ENCODE data around the gene HS6ST2. TPM values are rescaled to one million over a fixed set of nuclear protein-coding genes. Genes with fewer than 3 reads are reported as not detected.

Gene HS6ST2
- total RNA-seq, 1 experiment from 2014 or later, result 8.1 TPM

DNA sequence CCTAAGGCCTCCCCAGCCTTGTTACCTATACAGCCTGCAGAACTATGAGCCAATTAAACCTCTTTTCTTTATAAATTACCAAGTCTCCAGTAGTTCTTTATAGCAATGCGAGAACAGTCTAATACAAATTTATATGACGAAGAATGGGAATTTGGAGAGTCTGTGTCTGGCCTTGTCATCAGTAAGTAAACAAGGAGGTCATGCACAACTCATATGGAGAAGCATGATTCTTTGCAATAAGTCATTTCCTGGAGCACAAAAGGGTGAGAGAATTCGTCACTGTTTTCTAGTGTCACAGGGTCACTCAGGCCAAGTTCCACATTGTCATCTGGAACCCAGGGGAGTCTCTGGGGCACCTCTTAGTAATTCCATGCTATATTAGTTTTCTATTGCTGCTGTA, 49.0 kb upstream of the HS6ST2 start:
- POLR2A ChIA-PET, result no interaction called here
- TF ChIP-seq CBFB (CRISPR knock-in tag; IDR thresholded peaks at IDR 0.05; ENCODE audit: low read depth), result no peak
- no peak for TF ChIP-seq FOXP4 (CRISPR knock-in tag; IDR thresholded peaks at IDR 0.05)
- no peak for TF ChIP-seq ZMAT4 (CRISPR knock-in tag; IDR thresholded peaks at IDR 0.05)
- no peak for TF ChIP-seq SP1 (CRISPR knock-in tag; conservative IDR thresholded peaks at IDR 0.05)
- TF ChIP-seq JUN (CRISPR knock-in tag; IDR thresholded peaks at IDR 0.05), result no peak
- TF ChIP-seq PREB (CRISPR knock-in tag; IDR thresholded peaks at IDR 0.05; ENCODE audit: borderline replicate concordance), result no peak
- no peak for TF ChIP-seq MYBL2 (CRISPR knock-in tag; IDR thresholded peaks at IDR 0.05)
- no peak for TF ChIP-seq ZNF423 (CRISPR knock-in tag; IDR thresholded peaks at IDR 0.05)
- no peak for TF ChIP-seq ZNF416 (CRISPR knock-in tag; IDR thresholded peaks at IDR 0.05)
- no peak for TF ChIP-seq E2F5 (CRISPR knock-in tag; IDR thresholded peaks at IDR 0.05)
- TF ChIP-seq NFYB (CRISPR knock-in tag; conservative IDR thresholded peaks at IDR 0.05; ENCODE audit: low read depth), result no peak
- TF ChIP-seq, protein P1, sequence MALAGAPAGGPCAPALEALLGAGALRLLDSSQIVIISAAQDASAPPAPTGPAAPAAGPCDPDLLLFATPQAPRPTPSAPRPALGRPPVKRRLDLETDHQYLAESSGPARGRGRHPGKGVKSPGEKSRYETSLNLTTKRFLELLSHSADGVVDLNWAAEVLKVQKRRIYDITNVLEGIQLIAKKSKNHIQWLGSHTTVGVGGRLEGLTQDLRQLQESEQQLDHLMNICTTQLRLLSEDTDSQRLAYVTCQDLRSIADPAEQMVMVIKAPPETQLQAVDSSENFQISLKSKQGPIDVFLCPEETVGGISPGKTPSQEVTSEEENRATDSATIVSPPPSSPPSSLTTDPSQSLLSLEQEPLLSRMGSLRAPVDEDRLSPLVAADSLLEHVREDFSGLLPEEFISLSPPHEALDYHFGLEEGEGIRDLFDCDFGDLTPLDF (CRISPR knock-in tag; IDR thresholded peaks at IDR 0.05), result no peak
- peaks cover 21% of the 10 kb centered on the region for H3K9me3 Mint-ChIP-seq
- H3K27me3 Mint-ChIP-seq (ENCODE audit: low read depth), result peaks cover 3% of the 10 kb centered on the region; the same call in 1 of the 2 replicates
- ATAC-seq, result no peak
- DNase-seq (ENCODE audit: low spot score), result no peak
- CTCF ChIA-PET, result no interaction called here
- peaks cover 18% of the 10 kb centered on the region for H3K36me3 Mint-ChIP-seq
- H3K4me3 Mint-ChIP-seq, result no peak overlapping the region
- H3K4me1 Mint-ChIP-seq, result no peaks in the 10 kb centered on the region
- no peak overlapping the region for H3K27ac Mint-ChIP-seq

GRCh38 chrX:133005616-133006015, 47.2 kb upstream of the HS6ST2 start:
- H3K36me3 Mint-ChIP-seq, result peaks cover 12% of the 10 kb centered on the region
- DNase-seq (ENCODE audit: low spot score) (no peak), ATAC-seq (no peak)
- no peak overlapping the region for H3K27ac Mint-ChIP-seq
- H3K4me1 Mint-ChIP-seq, result no peaks in the 10 kb centered on the region
- H3K27me3 Mint-ChIP-seq (ENCODE audit: low read depth), result peaks cover 3% of the 10 kb centered on the region; the same call in 1 of the 2 replicates
- no peak overlapping the region for H3K4me3 Mint-ChIP-seq
- ChIA-PET CTCF (interaction anchor here (0.8 to 2.0 kb wide), 17 partner anchors 9 to 807 kb away, joined by 3 to 9 read pairs (median 5); no protein-coding TSS in a partner anchor), POLR2A (no interaction called here)
- peaks cover 18% of the 10 kb centered on the region for H3K9me3 Mint-ChIP-seq
- TF ChIP-seq MXD4 (CRISPR knock-in tag; IDR thresholded peaks at IDR 0.05; ENCODE audit: borderline replicate concordance) (no peak), GABPB1 (CRISPR knock-in tag; IDR thresholded peaks at IDR 0.05) (no peak), ELF4 (CRISPR knock-in tag; IDR thresholded peaks at IDR 0.05; ENCODE audit: low read depth) (no peak), ZBTB43 (CRISPR knock-in tag; IDR thresholded peaks at IDR 0.05) (no peak), CREM (CRISPR knock-in tag; IDR thresholded peaks at IDR 0.05) (no peak), FOXP4 (CRISPR knock-in tag; IDR thresholded peaks at IDR 0.05) (no peak), FOXP1 (CRISPR knock-in tag; IDR thresholded peaks at IDR 0.05; ENCODE audit: borderline replicate concordance) (no peak), PREB (CRISPR knock-in tag; IDR thresholded peaks at IDR 0.05; ENCODE audit: borderline replicate concordance) (no peak), GTF2I (CRISPR knock-in tag; conservative IDR thresholded peaks at IDR 0.05) (no peak), JUN (CRISPR knock-in tag; IDR thresholded peaks at IDR 0.05) (no peak), IRF2 (CRISPR knock-in tag; IDR thresholded peaks at IDR 0.05; ENCODE audit: borderline replicate concordance, low read depth) (no peak), E2F5 (CRISPR knock-in tag; IDR thresholded peaks at IDR 0.05) (no peak), NFATC4 (CRISPR knock-in tag; IDR thresholded peaks at IDR 0.05) (no peak), ATF1 (CRISPR knock-in tag; IDR thresholded peaks at IDR 0.05) (no peak)

Data from WTC11 (cell line).